Ramos (cell line): Measurements from ENCODE around the gene NAV1.
"Not testable (repeated sequence)": the region's sequence is repeated elsewhere in the genome, so short reads cannot be mapped to it uniquely, and the experiment has no call there.

Experiments used
- in situ Hi-C: fragments of 300-500 bp; cut with MboI; formaldehyde crosslinking; loops from one replicate; pipeline ENCODE4 v1.14.3; 2022; ENCODE audit warnings: low sequenced_read_pairs; ENCODE audit not compliant: unreplicated experiment

The NAV1 gene

GRCh38 chr1:201578008-201578888 is 39.3 kb downstream of the NAV1 start:
- in situ Hi-C loops, result no loop called here

GRCh38 chr1:201581371-201581770 is 42.4 kb downstream of the NAV1 start:
- in situ Hi-C loops, result not testable (repeated sequence)

- in situ Hi-C loops, result no loop called here
These were observed 43.9 kb downstream of the NAV1 start for GRCh38 chr1:201582705-201583442.

GRCh38 chr1:201583663-201584062 is 44.7 kb downstream of the NAV1 start:
- in situ Hi-C loops, result no loop called here

GRCh38 chr1:201584471-201585092 is 45.7 kb downstream of the NAV1 start:
- in situ Hi-C loops, result no loop called here

- in situ Hi-C loops, result no loop called here
These were observed 46.2 kb downstream of the NAV1 start for GRCh38 chr1:201585093-201585483.

- in situ Hi-C loops, result no loop called here
These were observed 47.0 kb downstream of the NAV1 start for GRCh38 chr1:201585901-201586300.

- in situ Hi-C loops, result no loop called here
These were observed 47.9 kb downstream of the NAV1 start for GRCh38 chr1:201586806-201587205.

- in situ Hi-C loops, result no loop called here
These were observed 48.8 kb downstream of the NAV1 start for GRCh38 chr1:201587729-201588128.
